ENCODE results near the gene FARP1. TPM values are rescaled to one million over a fixed set of nuclear protein-coding genes. Genes with fewer than 3 reads are reported as not detected.

FARP1 gene
- total and polyA plus RNA-seq, 10 of the 15 experiments (the other 5 are each of a cell fraction or from before 2014, with no cell fraction given) = 0.17 to 6.9 (median 0.68) TPM

- TF ChIP-seq HSF1 (IDR thresholded peaks at IDR 0.05; ENCODE audit: low read depth, low read length) (no peak), ZNF24 (IDR thresholded peaks at IDR 0.05) (no peak), SRF (IDR thresholded peaks at IDR 0.05; ENCODE audit: low read depth in 2 of 2, low read length in 2 of 2) (no peak), BCLAF1 (IDR thresholded peaks at IDR 0.05) (no peak), EZH2 (IDR thresholded peaks at IDR 0.05; ENCODE audit: borderline replicate concordance, control insufficient read depth, low read depth, low read length) (no peak), CREB1 (IDR thresholded peaks at IDR 0.05; ENCODE audit: low read depth) (no peak), NRF1 (conservative IDR thresholded peaks at IDR 0.05; ENCODE audit: low read depth, low read length) (no peak)
Measured at GRCh38 chr13:98158172-98158899, 15.4 kb downstream of the FARP1 start (continued).

- intact Hi-C loops (cut with micrococcal nuclease; ENCODE audit: unreplicated experiment) = no loop called here
Measured at GRCh38 chr13:98162935-98163334, 20.0 kb downstream of the FARP1 start.

More at GRCh38 chr13:98162935-98163334, 20.0 kb downstream of the FARP1 start:
- Histone ChIP-seq H3K9me3 (replicated peaks; ENCODE audit: control insufficient read depth, insufficient read depth, low read length) (no peaks in the 10 kb centered on the region), H3K4me3 (no peak overlapping the region), H3K27ac (ENCODE audit: control insufficient read depth, insufficient read depth) (no peak overlapping the region), H2AFZ (ENCODE audit: control insufficient read depth, low read depth, low read length) (no peak overlapping the region), H3K79me2 (ENCODE audit: control insufficient read depth, insufficient read depth, low read length) (no peaks in the 10 kb centered on the region), H4K20me1 (ENCODE audit: control insufficient read depth, insufficient read depth) (no peaks in the 10 kb centered on the region), H3K4me2 (ENCODE audit: control insufficient read depth, insufficient read depth) (no peak overlapping the region), H3K36me3 (ENCODE audit: control insufficient read depth in 2 of 2, insufficient read depth in 2 of 2, low read length in 1 of 2) (no peaks in the 10 kb centered on the region), H3K4me1 (ENCODE audit: control insufficient read depth, insufficient read depth, low read length) (no peaks in the 10 kb centered on the region), H3K27me3 (replicated peaks in 1 of 2; ENCODE audit: control insufficient read depth in 2 of 2, insufficient read depth in 2 of 2, low read length in 1 of 2) (no peaks in the 10 kb centered on the region), H3K9ac (ENCODE audit: control insufficient read depth, insufficient read depth, low read length) (no peak overlapping the region)
- RAD21 ChIA-PET (ENCODE audit: unreplicated experiment) = no interaction called here
- FAIRE-seq (no peak), DNase-seq (ENCODE audit: low read depth, low spot score) (no peak), ATAC-seq (no peak)
- in situ Hi-C loops (cut with MboI) = no loop called here
- WGBS (ENCODE audit: insufficient coverage, insufficient replicate concordance, low lambda C conversion rate, missing lambda C conversion rate) = 62% methylated on average over 5 of the region's 5 CpGs
- POLR2A ChIA-PET = no interaction called here
- CTCF ChIA-PET = no interaction called here
- SMC1A ChIA-PET (ENCODE audit: uncharacterized antibody, unreplicated experiment) = interaction anchor here (1.3 kb wide), 1 partner anchor 32 kb away, joined by 3 read pairs; no protein-coding TSS in a partner anchor
- no TSS peak for BruUV-seq (replicated peaks)
- TF ChIP-seq SUPT20H (IDR thresholded peaks at IDR 0.05; ENCODE audit: borderline replicate concordance, control insufficient read depth, low read depth, low read length) (no peak), NFXL1 (IDR thresholded peaks at IDR 0.05; ENCODE audit: borderline replicate concordance) (no peak), BACH1 (IDR thresholded peaks at IDR 0.05; ENCODE audit: borderline replicate concordance) (no peak), FOS (IDR thresholded peaks at IDR 0.05; ENCODE audit: borderline replicate concordance, extremely low read depth, insufficient read length) (no peak), MXI1 (IDR thresholded peaks at IDR 0.05; ENCODE audit: low read depth, low read length) (no peak), ASH2L (IDR thresholded peaks at IDR 0.05; ENCODE audit: borderline replicate concordance, low read depth) (no peak), SIX5 (IDR thresholded peaks at IDR 0.05; ENCODE audit: low read depth, low read length, severe bottlenecking) (no peak), TAF1 (IDR thresholded peaks at IDR 0.05; ENCODE audit: borderline replicate concordance, low read depth, low read length) (no peak), RFX5 (IDR thresholded peaks at IDR 0.05; ENCODE audit: low read depth, low read length) (no peak), SRF (IDR thresholded peaks at IDR 0.05; ENCODE audit: low read depth in 2 of 2, low read length in 2 of 2) (no peak), NR2C1 (IDR thresholded peaks at IDR 0.05) (no peak)
